OCI-LY7 (cell line): ENCODE data around the gene KCNJ15. TPM values are rescaled to one million over a fixed set of nuclear protein-coding genes. Genes with fewer than 3 reads are reported as not detected.

ENCODE experiments used
- BruUV-seq: library from RNA; stranded (reverse); fragments of 400-500 nt; replicated peaks from 2 replicates; lab custom pipeline; 2021; lab: Mats Ljungman, UMichigan
- CTCF ChIA-PET: fragments of 300-600 bp; sonication (Branson Sonifier 250); formaldehyde crosslinking; loops from one replicate; lab custom pipeline; 2022; ENCODE audit warnings: antibody characterized with exemption; ENCODE audit not compliant: unreplicated experiment; lab: Charles Lee
- POLR2A ChIA-PET: fragments of 300-600 bp; sonication (Branson Sonifier 250); formaldehyde crosslinking; loops from one replicate; lab custom pipeline; 2022; ENCODE audit warnings: antibody characterized with exemption; lab: Charles Lee
- DNase-seq: peaks from one replicate; pipeline ENCODE4 v3.0.0-alpha.2; 2015; ENCODE audit warnings: low spot score
- H2AFZ ChIP-seq: fragments of 200-600 bp; sonication (generic), shearing (Covaris generic); 2 replicates; pipeline ENCODE4 v1.6.1; 2014; ENCODE audit warnings: mild to moderate bottlenecking, antibody characterized with exemption, low read length, moderate library complexity
- H3K27ac ChIP-seq: fragments of 200-600 bp; sonication (generic); 2 replicates; pipeline ENCODE4 v1.5.1; 2014; ENCODE audit warnings: mixed run types, low read depth, mild to moderate bottlenecking, moderate library complexity, low read length, inconsistent platforms; ENCODE audit not compliant: poor library complexity, severe bottlenecking
- H3K36me3 ChIP-seq: fragments of 200-600 bp; sonication (generic); 2 replicates; pipeline ENCODE4 v1.6.1; 2014; ENCODE audit warnings: mild to moderate bottlenecking, antibody characterized with exemption, low read length, moderate library complexity, mixed read lengths; ENCODE audit not compliant: insufficient read depth
- H3K4me1 ChIP-seq: fragments of 200-600 bp; sonication (generic); 2 replicates; pipeline ENCODE4 v1.5.1; 2014; ENCODE audit warnings: mild to moderate bottlenecking, low read length; ENCODE audit not compliant: insufficient read depth, poor library complexity, severe bottlenecking
- H3K4me2 ChIP-seq: fragments of 200-600 bp; sonication (generic); 2 replicates; pipeline ENCODE4 v1.6.1; 2014; ENCODE audit warnings: mild to moderate bottlenecking, low read length
- H3K4me3 ChIP-seq: fragments of 200-600 bp; sonication (generic); 2 replicates; pipeline ENCODE4 v1.5.1; 2014; ENCODE audit warnings: mild to moderate bottlenecking, low read depth, low read length; ENCODE audit not compliant: poor library complexity, severe bottlenecking
- H3K79me2 ChIP-seq: fragments of 200-600 bp; sonication (generic); 2 replicates; pipeline ENCODE4 v1.6.1; 2016; ENCODE audit warnings: low read depth, mild to moderate bottlenecking, low read length, moderate library complexity, mixed read lengths; ENCODE audit not compliant: insufficient read depth
- H3K9me2 ChIP-seq: fragments of 200-600 bp; sonication (generic); 2 replicates; pipeline ENCODE4 v1.6.1; 2016; ENCODE audit warnings: mild to moderate bottlenecking, low read length, mixed read lengths; ENCODE audit not compliant: insufficient read depth
- H3K9me3 ChIP-seq: fragments of 200-600 bp; sonication (generic); 2 replicates; pipeline ENCODE4 v1.6.1; 2014; ENCODE audit warnings: mild to moderate bottlenecking, mixed run types, low read length, mixed read lengths
- H4K20me1 ChIP-seq: fragments of 200-600 bp; sonication (generic); 2 replicates; pipeline ENCODE4 v1.6.1; 2014; ENCODE audit warnings: mild to moderate bottlenecking, antibody characterized with exemption, low read length, moderate library complexity, mixed read lengths; ENCODE audit not compliant: insufficient read depth
- CTCF ChIP-seq: fragments of 200-600 bp; sonication (generic); conservative IDR thresholded peaks from 2 replicates; pipeline ENCODE4 v1.5.1; 2014; ENCODE audit warnings: mild to moderate bottlenecking, antibody characterized with exemption, low read length, moderate library complexity, mixed read lengths
- EZH2phosphoT487 ChIP-seq: fragments of 200-600 bp; sonication (generic); IDR thresholded peaks from 2 replicates; pipeline ENCODE4 v1.6.1; 2018; ENCODE audit warnings: low read depth, borderline replicate concordance, mild to moderate bottlenecking, mixed run types, antibody characterized with exemption, low read length, moderate library complexity, mixed read lengths
- intact Hi-C: fragments of 100-400 bp; cut with micrococcal nuclease; formaldehyde crosslinking; loops from one replicate; pipeline ENCODE4 v1.10.0; 2022; ENCODE audit not compliant: unreplicated experiment
- total RNA-seq, 2 experiments: library from RNA; depleted of rRNA in 1 of 2; stranded (reverse); fragments of >200 nt in 1 of 2; shearing (Covaris generic) in 1 of 2; gene quantifications; 2 replicates each; pipeline ENCODE4 v1.2.3, GENCODE V29; 2014 to 2022

KCNJ15 gene
- total RNA-seq, 2 experiments from 2014 or later, result not detected

GRCh38 chr21:38239672-38240071, 17.1 kb upstream of the KCNJ15 start:
- H4K20me1 ChIP-seq, result no peaks in the 10 kb centered on the region
- no peaks in the 10 kb centered on the region for H3K4me1 ChIP-seq
- H3K27ac ChIP-seq, result no peak overlapping the region
- TF ChIP-seq CTCF (no peak), EZH2phosphoT487 (no peak)
- H3K9me3 ChIP-seq, result no peaks in the 10 kb centered on the region
- no peak for DNase-seq
- ChIA-PET CTCF (no interaction called here), POLR2A (interaction anchor here (1.8 kb wide), 1 partner anchor 34 kb away, joined by 3 read pairs; no protein-coding TSS in a partner anchor)
- H3K36me3 ChIP-seq, result no peaks in the 10 kb centered on the region
- no peak overlapping the region for H3K4me2 ChIP-seq
- H3K9me2 ChIP-seq, result no peaks in the 10 kb centered on the region
- no peak overlapping the region for H3K4me3 ChIP-seq
- intact Hi-C loops, result no loop called here
- H2AFZ ChIP-seq, result no peak overlapping the region
- no peaks in the 10 kb centered on the region for H3K79me2 ChIP-seq
- no TSS peak for BruUV-seq

GRCh38 chr21:38240129-38240528, 16.7 kb upstream of the KCNJ15 start:
- H3K4me2 ChIP-seq, result no peak overlapping the region
- DNase-seq, result no peak
- no peaks in the 10 kb centered on the region for H3K4me1 ChIP-seq
- H3K9me2 ChIP-seq, result no peaks in the 10 kb centered on the region
- no peak overlapping the region for H3K27ac ChIP-seq
- H2AFZ ChIP-seq, result no peak overlapping the region
- H3K9me3 ChIP-seq, result no peaks in the 10 kb centered on the region
- TF ChIP-seq CTCF (no peak), EZH2phosphoT487 (no peak)
- BruUV-seq, result no TSS peak
- H3K4me3 ChIP-seq, result no peak overlapping the region
- no peaks in the 10 kb centered on the region for H3K79me2 ChIP-seq
- CTCF ChIA-PET, result no interaction called here
- intact Hi-C loops, result no loop called here
- H4K20me1 ChIP-seq, result no peaks in the 10 kb centered on the region
- POLR2A ChIA-PET, result interaction anchor here (1.8 kb wide), 1 partner anchor 33 kb away, joined by 3 read pairs; no protein-coding TSS in a partner anchor
- H3K36me3 ChIP-seq, result no peaks in the 10 kb centered on the region

GRCh38 chr21:38241029-38241740, 15.6 kb upstream of the KCNJ15 start:
- Histone ChIP-seq H3K4me1 (no peaks in the 10 kb centered on the region), H3K9me3 (no peaks in the 10 kb centered on the region), H3K36me3 (no peaks in the 10 kb centered on the region), H3K4me3 (no peak overlapping the region), H4K20me1 (no peaks in the 10 kb centered on the region), H3K27ac (no peak overlapping the region), H3K4me2 (no peak overlapping the region), H3K9me2 (no peaks in the 10 kb centered on the region), H3K79me2 (no peaks in the 10 kb centered on the region), H2AFZ (no peak overlapping the region)
- intact Hi-C loops, result no loop called here
- DNase-seq, result no peak
- BruUV-seq, result no TSS peak
- CTCF ChIA-PET, result no interaction called here
- POLR2A ChIA-PET, result interaction anchor here (0.7 to 1.8 kb wide), 3 partner anchors 32 to 1778 kb away, joined by 3 to 4 read pairs (median 4); no protein-coding TSS in a partner anchor
- no peak for TF ChIP-seq EZH2phosphoT487
- TF ChIP-seq CTCF, result no peak
